ENCODE measurements around the gene DGKK.

The DGKK gene

GRCh38 chrX:50470103-50471031 lies at the start of gene DGKK:
TSS of gene DGKK (minus strand) at chrX:50470825. CDS start at chrX:50470678, 147 bp downstream.
- Histone ChIP-seq H3K27me3 (ENCODE audit: control insufficient read depth in 1 of 2, insufficient read depth in 2 of 2, low read length in 2 of 2) (peaks cover 20 to 57% of the 10 kb centered on the region in 2 donors), H3K4me1 (ENCODE audit: control insufficient read depth, insufficient read depth, low read length) (peaks cover 3% of the 10 kb centered on the region), H3K9ac (ENCODE audit: low read length in 2 of 2) (no peak within 1 kb of the TSS), H3K4me3 (ENCODE audit: low read length in 2 of 2) (peak within 1 kb of the TSS in 1 of 2 donors; percentile 52), H3K36me3 (ENCODE audit: control insufficient read depth in 2 of 2, insufficient read depth in 2 of 2, low read length in 2 of 2) (no peaks in the 10 kb centered on the region), H3K9me3 (ENCODE audit: control insufficient read depth in 2 of 2, low read length in 2 of 2) (no peaks in the 10 kb centered on the region), H3K27ac (ENCODE audit: low read length) (no peak within 1 kb of the TSS)

GRCh38 chrX:50514811-50515210 lies 44.2 kb upstream of the DGKK start:
- Histone ChIP-seq H3K9me3 (ENCODE audit: control insufficient read depth in 2 of 2, low read length in 2 of 2) (no peaks in the 10 kb centered on the region), H3K9ac (ENCODE audit: low read length in 2 of 2) (no peak overlapping the region), H3K36me3 (ENCODE audit: control insufficient read depth in 2 of 2, insufficient read depth in 2 of 2, low read length in 2 of 2) (no peaks in the 10 kb centered on the region), H3K27me3 (ENCODE audit: control insufficient read depth in 1 of 2, insufficient read depth in 2 of 2, low read length in 2 of 2) (peaks cover 0 to 3% of the 10 kb centered on the region in 2 donors), H3K4me3 (ENCODE audit: low read length in 2 of 2) (no peak overlapping the region), H3K27ac (ENCODE audit: low read length) (no peak overlapping the region), H3K4me1 (ENCODE audit: control insufficient read depth, insufficient read depth, low read length) (no peaks in the 10 kb centered on the region)

- no peak overlapping the region for H3K9ac ChIP-seq (ENCODE audit: low read length in 2 of 2)
- peaks cover 0 to 2% of the 10 kb centered on the region in 2 donors for H3K9me3 ChIP-seq (ENCODE audit: control insufficient read depth in 2 of 2, low read length in 2 of 2)
- H3K4me1 ChIP-seq (ENCODE audit: control insufficient read depth, insufficient read depth, low read length) = no peaks in the 10 kb centered on the region
- H3K36me3 ChIP-seq (ENCODE audit: control insufficient read depth in 2 of 2, insufficient read depth in 2 of 2, low read length in 2 of 2) = no peaks in the 10 kb centered on the region
- no peak overlapping the region for H3K27ac ChIP-seq (ENCODE audit: low read length)
- H3K27me3 ChIP-seq (ENCODE audit: control insufficient read depth in 1 of 2, insufficient read depth in 2 of 2, low read length in 2 of 2) = peaks cover 0 to 17% of the 10 kb centered on the region in 2 donors
- no peak overlapping the region for H3K4me3 ChIP-seq (ENCODE audit: low read length in 2 of 2)
Observed at GRCh38 chrX:50497114-50497513, 26.5 kb upstream of the DGKK start.

- Histone ChIP-seq H3K9me3 (ENCODE audit: control insufficient read depth in 2 of 2, low read length in 2 of 2) (peaks cover 0 to 3% of the 10 kb centered on the region in 2 donors), H3K27me3 (ENCODE audit: control insufficient read depth in 1 of 2, insufficient read depth in 2 of 2, low read length in 2 of 2) (peaks cover 0 to 18% of the 10 kb centered on the region in 2 donors), H3K36me3 (ENCODE audit: control insufficient read depth in 2 of 2, insufficient read depth in 2 of 2, low read length in 2 of 2) (no peaks in the 10 kb centered on the region), H3K9ac (ENCODE audit: low read length in 2 of 2) (no peak overlapping the region), H3K27ac (ENCODE audit: low read length) (no peak overlapping the region), H3K4me3 (ENCODE audit: low read length in 2 of 2) (no peak overlapping the region), H3K4me1 (ENCODE audit: control insufficient read depth, insufficient read depth, low read length) (no peaks in the 10 kb centered on the region)
Observed at GRCh38 chrX:50495616-50496015, 25.0 kb upstream of the DGKK start.

- Histone ChIP-seq H3K9ac (ENCODE audit: low read length in 2 of 2) (no peak overlapping the region), H3K36me3 (ENCODE audit: control insufficient read depth in 2 of 2, insufficient read depth in 2 of 2, low read length in 2 of 2) (no peaks in the 10 kb centered on the region), H3K4me1 (ENCODE audit: control insufficient read depth, insufficient read depth, low read length) (no peaks in the 10 kb centered on the region), H3K27ac (ENCODE audit: low read length) (no peak overlapping the region), H3K27me3 (ENCODE audit: control insufficient read depth in 1 of 2, insufficient read depth in 2 of 2, low read length in 2 of 2) (peaks cover 0 to 15% of the 10 kb centered on the region in 2 donors), H3K9me3 (ENCODE audit: control insufficient read depth in 2 of 2, low read length in 2 of 2) (peaks cover 0 to 3% of the 10 kb centered on the region in 2 donors), H3K4me3 (ENCODE audit: low read length in 2 of 2) (no peak overlapping the region)
Observed at GRCh38 chrX:50492720-50493119, 22.1 kb upstream of the DGKK start.

- no peaks in the 10 kb centered on the region for H3K4me1 ChIP-seq (ENCODE audit: control insufficient read depth, insufficient read depth, low read length)
- peaks cover 0 to 10% of the 10 kb centered on the region in 2 donors for H3K9me3 ChIP-seq (ENCODE audit: control insufficient read depth in 2 of 2, low read length in 2 of 2)
- peaks cover 0 to 6% of the 10 kb centered on the region in 2 donors for H3K27me3 ChIP-seq (ENCODE audit: control insufficient read depth in 1 of 2, insufficient read depth in 2 of 2, low read length in 2 of 2)
- no peak overlapping the region for H3K27ac ChIP-seq (ENCODE audit: low read length)
- no peak overlapping the region for H3K9ac ChIP-seq (ENCODE audit: low read length in 2 of 2)
- H3K36me3 ChIP-seq (ENCODE audit: control insufficient read depth in 2 of 2, insufficient read depth in 2 of 2, low read length in 2 of 2) = no peaks in the 10 kb centered on the region
- no peak overlapping the region for H3K4me3 ChIP-seq (ENCODE audit: low read length in 2 of 2)
Observed at GRCh38 chrX:50484662-50485061, 14.0 kb upstream of the DGKK start.

GRCh38 chrX:50483283-50483682 lies 12.7 kb upstream of the DGKK start:
- no peaks in the 10 kb centered on the region for H3K36me3 ChIP-seq (ENCODE audit: control insufficient read depth in 2 of 2, insufficient read depth in 2 of 2, low read length in 2 of 2)
- H3K9ac ChIP-seq (ENCODE audit: low read length in 2 of 2) = no peak overlapping the region
- peaks cover 0 to 6% of the 10 kb centered on the region in 2 donors for H3K27me3 ChIP-seq (ENCODE audit: control insufficient read depth in 1 of 2, insufficient read depth in 2 of 2, low read length in 2 of 2)
- no peak overlapping the region for H3K27ac ChIP-seq (ENCODE audit: low read length)
- H3K9me3 ChIP-seq (ENCODE audit: control insufficient read depth in 2 of 2, low read length in 2 of 2) = peaks cover 0 to 10% of the 10 kb centered on the region in 2 donors
- no peaks in the 10 kb centered on the region for H3K4me1 ChIP-seq (ENCODE audit: control insufficient read depth, insufficient read depth, low read length)
- H3K4me3 ChIP-seq (ENCODE audit: low read length in 2 of 2) = no peak overlapping the region

- H3K9ac ChIP-seq (ENCODE audit: low read length in 2 of 2) = no peak overlapping the region
- peaks cover 8 to 37% of the 10 kb centered on the region in 2 donors for H3K27me3 ChIP-seq (ENCODE audit: control insufficient read depth in 1 of 2, insufficient read depth in 2 of 2, low read length in 2 of 2)
- no peaks in the 10 kb centered on the region for H3K36me3 ChIP-seq (ENCODE audit: control insufficient read depth in 2 of 2, insufficient read depth in 2 of 2, low read length in 2 of 2)
- H3K4me3 ChIP-seq (ENCODE audit: low read length in 2 of 2) = no peak overlapping the region
- H3K9me3 ChIP-seq (ENCODE audit: control insufficient read depth in 2 of 2, low read length in 2 of 2) = no peaks in the 10 kb centered on the region
- H3K4me1 ChIP-seq (ENCODE audit: control insufficient read depth, insufficient read depth, low read length) = peaks cover 3% of the 10 kb centered on the region
- no peak overlapping the region for H3K27ac ChIP-seq (ENCODE audit: low read length)
Observed at GRCh38 chrX:50475208-50475607, 4.6 kb upstream of the DGKK start.

GRCh38 chrX:50471390-50471789 lies 765 bp upstream of the DGKK start:
- Histone ChIP-seq H3K36me3 (ENCODE audit: control insufficient read depth in 2 of 2, insufficient read depth in 2 of 2, low read length in 2 of 2) (no peaks in the 10 kb centered on the region), H3K4me1 (ENCODE audit: control insufficient read depth, insufficient read depth, low read length) (peaks cover 3% of the 10 kb centered on the region), H3K9me3 (ENCODE audit: control insufficient read depth in 2 of 2, low read length in 2 of 2) (no peaks in the 10 kb centered on the region), H3K4me3 (ENCODE audit: low read length in 2 of 2) (no peak overlapping the region), H3K9ac (ENCODE audit: low read length in 2 of 2) (no peak overlapping the region), H3K27me3 (ENCODE audit: control insufficient read depth in 1 of 2, insufficient read depth in 2 of 2, low read length in 2 of 2) (peaks cover 20 to 65% of the 10 kb centered on the region in 2 donors), H3K27ac (ENCODE audit: low read length) (no peak overlapping the region)

GRCh38 chrX:50469206-50469605 lies 1.4 kb downstream of the DGKK start:
- H3K9me3 ChIP-seq (ENCODE audit: control insufficient read depth in 2 of 2, low read length in 2 of 2) = no peaks in the 10 kb centered on the region
- no peak overlapping the region for H3K9ac ChIP-seq (ENCODE audit: low read length in 2 of 2)
- no peaks in the 10 kb centered on the region for H3K36me3 ChIP-seq (ENCODE audit: control insufficient read depth in 2 of 2, insufficient read depth in 2 of 2, low read length in 2 of 2)
- H3K4me3 ChIP-seq (ENCODE audit: low read length in 2 of 2) = no peak overlapping the region
- H3K27me3 ChIP-seq (ENCODE audit: control insufficient read depth in 1 of 2, insufficient read depth in 2 of 2, low read length in 2 of 2) = peaks cover 20 to 55% of the 10 kb centered on the region in 2 donors
- H3K4me1 ChIP-seq (ENCODE audit: control insufficient read depth, insufficient read depth, low read length) = peaks cover 3% of the 10 kb centered on the region
- no peak overlapping the region for H3K27ac ChIP-seq (ENCODE audit: low read length)

- H3K4me3 ChIP-seq (ENCODE audit: low read length in 2 of 2) = no peak overlapping the region
- peaks cover 0 to 5% of the 10 kb centered on the region in 2 donors for H3K27me3 ChIP-seq (ENCODE audit: control insufficient read depth in 1 of 2, insufficient read depth in 2 of 2, low read length in 2 of 2)
- H3K9me3 ChIP-seq (ENCODE audit: control insufficient read depth in 2 of 2, low read length in 2 of 2) = no peaks in the 10 kb centered on the region
- H3K27ac ChIP-seq (ENCODE audit: low read length) = no peak overlapping the region
- no peaks in the 10 kb centered on the region for H3K36me3 ChIP-seq (ENCODE audit: control insufficient read depth in 2 of 2, insufficient read depth in 2 of 2, low read length in 2 of 2)
- H3K4me1 ChIP-seq (ENCODE audit: control insufficient read depth, insufficient read depth, low read length) = no peaks in the 10 kb centered on the region
- H3K9ac ChIP-seq (ENCODE audit: low read length in 2 of 2) = no peak overlapping the region
Observed at GRCh38 chrX:50459615-50460014, 11.0 kb downstream of the DGKK start.
